Measurements from ENCODE around the gene OLFM1.
A peak's percentile ranks its signal among the peaks of the same experiment; 100 is the strongest.

Gene OLFM1

DNA sequence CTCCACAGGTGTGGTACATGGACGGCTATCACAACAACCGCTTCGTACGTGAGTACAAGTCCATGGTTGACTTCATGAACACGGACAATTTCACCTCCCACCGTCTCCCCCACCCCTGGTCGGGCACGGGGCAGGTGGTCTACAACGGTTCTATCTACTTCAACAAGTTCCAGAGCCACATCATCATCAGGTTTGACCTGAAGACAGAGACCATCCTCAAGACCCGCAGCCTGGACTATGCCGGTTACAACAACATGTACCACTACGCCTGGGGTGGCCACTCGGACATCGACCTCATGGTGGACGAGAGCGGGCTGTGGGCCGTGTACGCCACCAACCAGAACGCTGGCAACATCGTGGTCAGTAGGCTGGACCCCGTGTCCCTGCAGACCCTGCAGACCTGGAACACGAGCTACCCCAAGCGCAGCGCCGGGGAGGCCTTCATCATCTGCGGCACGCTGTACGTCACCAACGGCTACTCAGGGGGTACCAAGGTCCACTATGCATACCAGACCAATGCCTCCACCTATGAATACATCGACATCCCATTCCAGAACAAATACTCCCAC lies 32.1 kb downstream of the OLFM1 start:
- Mint-ChIP-seq H3K27ac (no peak overlapping the region), H3K36me3 (no peaks in the 10 kb centered on the region), H3K9me3 (no peaks in the 10 kb centered on the region), H3K27me3 (no peaks in the 10 kb centered on the region), H3K4me3 (no peak overlapping the region), H3K4me1 (no peaks in the 10 kb centered on the region)
- ATAC-seq: no peak

GRCh38 chr9:135120249-135120648 lies 32.8 kb downstream of the OLFM1 start:
- H3K36me3 Mint-ChIP-seq: no peaks in the 10 kb centered on the region
- H3K4me3 Mint-ChIP-seq: no peak overlapping the region
- peaks cover 2% of the 10 kb centered on the region for H3K9me3 Mint-ChIP-seq
- H3K4me1 Mint-ChIP-seq: no peaks in the 10 kb centered on the region
- no peaks in the 10 kb centered on the region for H3K27me3 Mint-ChIP-seq
- no peak for ATAC-seq
- no peak overlapping the region for H3K27ac Mint-ChIP-seq

DNA sequence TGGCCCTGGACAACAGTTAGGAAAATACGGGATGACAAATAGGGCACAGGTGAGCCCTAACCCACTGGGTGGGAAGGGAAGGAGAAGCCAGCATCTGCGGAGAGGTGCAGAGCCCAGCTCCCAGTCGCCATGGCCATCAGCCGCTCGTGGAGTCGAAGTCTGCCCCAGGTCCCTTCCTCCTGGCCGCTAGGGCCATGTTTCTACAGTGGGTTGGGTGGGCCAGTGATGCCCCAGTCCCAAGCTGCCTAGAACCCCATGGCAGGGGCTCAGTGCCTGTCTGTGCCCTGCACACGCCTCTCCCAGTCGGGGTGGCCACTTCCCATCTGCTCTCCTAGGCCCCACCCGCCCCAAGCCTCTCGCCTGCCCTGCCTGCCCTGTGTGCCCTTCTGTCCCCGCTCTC lies 34.8 kb downstream of the OLFM1 start:
- no peaks in the 10 kb centered on the region for H3K27me3 Mint-ChIP-seq
- H3K9me3 Mint-ChIP-seq: peaks cover 2% of the 10 kb centered on the region
- ATAC-seq: no peak
- no peaks in the 10 kb centered on the region for H3K4me1 Mint-ChIP-seq
- no peak overlapping the region for H3K4me3 Mint-ChIP-seq
- no peak overlapping the region for H3K27ac Mint-ChIP-seq
- H3K36me3 Mint-ChIP-seq: no peaks in the 10 kb centered on the region

- Mint-ChIP-seq H3K4me3 (no peak overlapping the region), H3K36me3 (no peaks in the 10 kb centered on the region), H3K4me1 (no peaks in the 10 kb centered on the region), H3K9me3 (peaks cover 2% of the 10 kb centered on the region), H3K27ac (no peak overlapping the region), H3K27me3 (peaks cover 7% of the 10 kb centered on the region)
- no peak for ATAC-seq
Observed at GRCh38 chr9:135123126-135123772, 35.8 kb downstream of the OLFM1 start.

- no peak for ATAC-seq
- H3K27me3 Mint-ChIP-seq: peaks cover 9% of the 10 kb centered on the region
- no peak overlapping the region for H3K27ac Mint-ChIP-seq
- no peaks in the 10 kb centered on the region for H3K36me3 Mint-ChIP-seq
- no peaks in the 10 kb centered on the region for H3K4me1 Mint-ChIP-seq
- no peak overlapping the region for H3K4me3 Mint-ChIP-seq
- H3K9me3 Mint-ChIP-seq: peaks cover 2% of the 10 kb centered on the region
Observed at GRCh38 chr9:135123773-135124134, 36.3 kb downstream of the OLFM1 start.

DNA sequence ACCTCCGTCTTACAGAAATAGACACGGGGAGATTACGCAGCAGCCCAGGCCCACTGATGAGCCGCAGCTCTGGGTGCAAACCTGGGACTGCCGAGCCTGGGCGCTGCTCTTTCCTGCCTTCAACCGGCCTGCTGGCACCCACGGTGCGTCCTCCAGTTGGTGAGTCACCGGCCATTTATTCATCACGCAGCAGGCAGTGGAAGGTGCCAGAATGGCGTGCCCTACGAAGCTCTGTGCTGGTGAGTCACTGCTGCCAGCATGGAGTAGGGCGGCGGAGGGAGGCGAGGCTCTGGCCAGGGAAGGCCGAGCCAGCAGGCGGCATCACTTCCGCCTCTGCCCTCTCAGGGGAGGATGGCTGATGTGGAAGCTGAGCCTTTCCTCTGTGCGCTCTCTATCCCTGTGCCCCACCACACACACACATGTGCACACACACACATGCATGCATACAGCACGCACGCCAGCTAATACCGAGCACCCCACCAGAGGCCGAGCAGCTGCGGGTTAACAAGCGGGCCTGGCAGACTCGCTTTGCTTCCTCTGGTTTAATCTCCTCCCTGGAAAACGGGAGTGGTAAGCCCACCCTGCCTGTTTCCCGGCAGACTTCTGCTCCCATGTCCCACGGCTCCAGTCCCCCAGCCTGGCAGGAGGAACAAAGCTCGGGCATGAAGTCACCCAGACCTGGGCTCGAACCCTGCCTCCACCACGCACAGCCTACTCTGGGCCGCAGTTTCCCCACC lies 39.2 kb downstream of the OLFM1 start:
- Mint-ChIP-seq H3K4me1 (no peaks in the 10 kb centered on the region), H3K27ac (no peak overlapping the region), H3K27me3 (peaks cover 15% of the 10 kb centered on the region), H3K4me3 (no peak overlapping the region), H3K9me3 (peaks cover 8% of the 10 kb centered on the region), H3K36me3 (no peaks in the 10 kb centered on the region)
- no peak for ATAC-seq

GRCh38 chr9:135127718-135128670 lies 40.5 kb downstream of the OLFM1 start:
- Mint-ChIP-seq H3K9me3 (peaks cover 8% of the 10 kb centered on the region), H3K4me3 (no peak overlapping the region), H3K36me3 (no peaks in the 10 kb centered on the region), H3K4me1 (no peaks in the 10 kb centered on the region), H3K27ac (no peak overlapping the region), H3K27me3 (peaks cover 28% of the 10 kb centered on the region)
- ATAC-seq: no peak

DNA sequence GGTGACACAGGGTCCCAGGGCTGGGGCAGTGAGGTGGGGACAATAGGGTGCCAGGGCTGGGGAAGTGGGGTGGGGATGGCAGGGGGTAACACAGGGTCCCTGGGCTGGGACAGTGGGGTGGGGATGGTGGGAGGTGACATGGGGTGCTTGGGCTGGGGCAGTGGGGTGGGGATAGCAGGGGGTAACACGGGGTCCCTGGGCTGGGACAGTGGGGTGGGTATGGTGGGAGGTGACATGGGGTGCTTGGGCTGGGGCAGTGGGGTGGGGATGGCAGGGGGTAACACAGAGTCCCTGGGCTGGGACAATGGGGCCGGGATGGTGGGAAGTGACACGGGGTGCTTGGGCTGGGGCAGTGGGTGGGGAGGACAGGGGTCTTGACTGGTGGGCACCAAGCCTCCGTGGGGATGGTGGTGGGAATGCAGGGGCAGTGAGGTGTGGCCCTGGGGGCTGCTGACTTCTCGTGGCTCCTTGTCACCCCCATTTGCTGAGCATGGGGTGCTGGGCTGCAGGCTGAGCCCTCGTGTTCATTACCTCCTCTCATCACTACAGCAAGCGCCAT lies 41.7 kb downstream of the OLFM1 start:
- peaks cover 37% of the 10 kb centered on the region for H3K27me3 Mint-ChIP-seq
- H3K4me1 Mint-ChIP-seq: no peaks in the 10 kb centered on the region
- peak; percentile 79 for ATAC-seq
- H3K4me3 Mint-ChIP-seq: no peak overlapping the region
- no peak overlapping the region for H3K27ac Mint-ChIP-seq
- no peaks in the 10 kb centered on the region for H3K36me3 Mint-ChIP-seq
- peaks cover 8% of the 10 kb centered on the region for H3K9me3 Mint-ChIP-seq

DNA sequence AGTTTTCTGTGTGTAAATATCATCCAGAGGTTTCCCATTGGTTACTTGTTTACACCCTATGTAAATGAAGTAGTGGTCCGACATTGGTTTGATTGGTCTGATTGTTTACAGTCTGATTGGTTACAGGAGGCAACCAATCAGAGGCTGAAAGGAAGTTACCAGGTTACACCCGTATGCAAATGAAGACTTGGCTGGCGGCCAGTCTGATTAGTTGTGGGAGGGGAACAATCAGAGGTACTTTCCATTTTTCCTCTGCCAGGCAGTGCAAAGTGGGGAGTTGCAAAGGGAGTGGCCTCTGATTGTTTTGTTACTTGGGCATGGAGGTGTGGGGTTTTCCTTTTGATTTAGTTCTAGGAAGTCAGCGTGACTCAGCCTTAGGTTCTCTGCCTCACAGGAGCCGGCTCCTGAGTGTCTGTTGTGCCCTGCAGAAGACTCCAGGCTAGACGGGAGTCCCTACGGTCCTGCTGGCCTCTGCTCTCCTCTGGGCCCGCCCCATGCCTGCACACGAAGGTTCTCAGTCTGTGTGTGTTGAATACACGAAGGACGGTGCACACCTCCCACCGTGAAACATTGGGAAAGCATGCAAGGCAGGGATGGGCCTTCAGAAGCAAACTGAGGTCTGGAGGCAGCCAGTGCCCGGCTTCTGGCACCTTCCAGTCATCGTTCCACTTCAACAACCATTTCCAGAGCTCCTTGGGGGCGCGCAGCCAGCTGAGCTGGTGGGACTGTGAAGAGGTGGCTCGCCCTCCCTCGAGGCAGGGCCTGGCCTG lies 42.9 kb downstream of the OLFM1 start:
- H3K4me3 Mint-ChIP-seq: no peak overlapping the region
- H3K4me1 Mint-ChIP-seq: no peaks in the 10 kb centered on the region
- ATAC-seq: no peak
- H3K9me3 Mint-ChIP-seq: peaks cover 6% of the 10 kb centered on the region
- H3K36me3 Mint-ChIP-seq: no peaks in the 10 kb centered on the region
- peaks cover 44% of the 10 kb centered on the region for H3K27me3 Mint-ChIP-seq
- H3K27ac Mint-ChIP-seq: no peak overlapping the region

DNA sequence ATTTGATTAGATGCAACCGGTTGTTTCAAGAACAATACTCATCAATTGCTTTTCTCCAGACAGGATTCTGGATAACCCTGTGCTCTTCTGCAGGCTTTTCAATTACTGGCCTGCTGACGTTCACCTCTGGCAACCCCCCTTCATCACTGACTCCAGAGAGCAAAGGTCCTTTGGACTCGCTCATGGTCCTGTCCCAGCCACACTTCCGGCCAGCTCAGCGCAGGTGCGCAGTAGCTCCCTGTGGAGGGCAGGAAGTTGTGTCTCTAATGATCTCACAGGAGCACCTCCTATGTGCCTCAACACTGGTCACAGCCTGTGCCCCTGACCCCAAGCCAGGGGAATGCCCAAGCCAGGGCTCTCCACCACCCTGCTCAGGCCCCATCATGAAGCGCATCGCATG lies 44.0 kb downstream of the OLFM1 start:
- H3K4me1 Mint-ChIP-seq: no peaks in the 10 kb centered on the region
- no peaks in the 10 kb centered on the region for H3K36me3 Mint-ChIP-seq
- H3K9me3 Mint-ChIP-seq: peaks cover 6% of the 10 kb centered on the region
- no peak overlapping the region for H3K27ac Mint-ChIP-seq
- peaks cover 46% of the 10 kb centered on the region for H3K27me3 Mint-ChIP-seq
- H3K4me3 Mint-ChIP-seq: no peak overlapping the region
- ATAC-seq: no peak

GRCh38 chr9:135132008-135132407 lies 44.5 kb downstream of the OLFM1 start:
- no peaks in the 10 kb centered on the region for H3K4me1 Mint-ChIP-seq
- H3K27me3 Mint-ChIP-seq: peaks cover 51% of the 10 kb centered on the region
- no peaks in the 10 kb centered on the region for H3K36me3 Mint-ChIP-seq
- H3K9me3 Mint-ChIP-seq: peaks cover 6% of the 10 kb centered on the region
- ATAC-seq: no peak
- H3K4me3 Mint-ChIP-seq: no peak overlapping the region
- no peak overlapping the region for H3K27ac Mint-ChIP-seq

- Mint-ChIP-seq H3K9me3 (peaks cover 6% of the 10 kb centered on the region), H3K27me3 (peaks cover 45% of the 10 kb centered on the region), H3K4me3 (no peak overlapping the region), H3K27ac (no peak overlapping the region), H3K36me3 (no peaks in the 10 kb centered on the region), H3K4me1 (no peaks in the 10 kb centered on the region)
- ATAC-seq: no peak
Observed at GRCh38 chr9:135134268-135135022, 47.0 kb downstream of the OLFM1 start.

DNA sequence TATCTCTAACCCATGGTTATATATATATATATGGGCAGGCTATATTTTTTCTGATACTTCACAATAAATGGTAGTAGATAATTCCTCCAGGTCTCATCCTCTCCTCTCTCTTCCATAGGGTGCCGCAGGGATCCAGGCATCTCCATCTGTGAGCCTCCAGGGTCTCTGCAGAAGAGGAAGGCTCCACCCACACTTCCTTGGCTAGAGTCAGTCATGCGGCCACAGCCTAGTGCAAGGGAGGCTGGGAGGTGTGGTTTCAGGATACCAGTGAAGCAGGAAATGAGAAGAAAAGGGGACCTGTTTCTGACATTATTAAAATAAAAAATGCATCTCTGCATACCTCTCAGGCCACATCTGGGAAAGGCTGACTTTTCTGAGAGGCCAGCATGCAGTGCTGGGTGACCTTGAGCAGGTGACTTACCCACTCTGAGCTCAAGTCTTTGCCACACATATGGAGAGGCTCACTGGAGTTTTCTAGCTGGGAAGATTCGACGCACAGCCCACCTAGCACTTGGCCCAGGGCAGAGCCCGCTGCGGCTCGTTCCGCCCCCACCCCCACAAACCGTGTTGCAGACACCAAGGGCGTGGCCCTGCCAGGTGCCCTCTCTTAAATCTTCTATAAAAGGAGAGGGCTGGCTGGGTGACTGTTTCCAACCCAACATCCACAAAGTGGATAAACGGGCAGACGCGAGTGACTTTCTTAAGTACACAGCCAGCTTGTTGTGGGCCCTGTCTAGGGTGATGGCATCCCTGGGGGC lies 47.9 kb downstream of the OLFM1 start:
- H3K4me1 Mint-ChIP-seq: no peaks in the 10 kb centered on the region
- H3K9me3 Mint-ChIP-seq: no peaks in the 10 kb centered on the region
- no peaks in the 10 kb centered on the region for H3K36me3 Mint-ChIP-seq
- peaks cover 45% of the 10 kb centered on the region for H3K27me3 Mint-ChIP-seq
- no peak overlapping the region for H3K27ac Mint-ChIP-seq
- H3K4me3 Mint-ChIP-seq: no peak overlapping the region
- ATAC-seq: no peak
